CD4-positive, CD25-positive, alpha-beta regulatory T cell (primary cell): ENCODE results near the gene MIP. TPM values are rescaled to one million over a fixed set of nuclear protein-coding genes. Genes with fewer than 3 reads are reported as not detected.
"Not testable (repeated sequence)": the region's sequence is repeated elsewhere in the genome, so short reads cannot be mapped to it uniquely, and the experiment has no call there.

Source experiments
- ATAC-seq, 2 donors: fragments of 150-1000 bp; cut with Tn5 transposase; one replicate each; pipeline ENCODE4 v1.10.0; 2021; ENCODE audit warnings: low read depth in 2 of 2, moderate number of reproducible peaks in 2 of 2, moderate library complexity in 1 of 2
- DNase-seq, 3 donors: peaks; one replicate each; pipeline versions ENCODE4 v3.0.0 to v3.0.0-alpha.2; 2012 to 2022; ENCODE audit warnings: mixed read lengths in 1 of 3
- H3K27ac ChIP-seq: one replicate; pipeline ENCODE4 v1.7.0; 2013; ENCODE audit warnings: mild to moderate bottlenecking, low read length; ENCODE audit not compliant: insufficient read depth, poor library complexity, severe bottlenecking
- H3K27me3 ChIP-seq: one replicate; pipeline ENCODE4 v1.7.0; 2013; ENCODE audit warnings: low read length; ENCODE audit not compliant: control insufficient read depth, insufficient read depth
- H3K36me3 ChIP-seq: one replicate; pipeline ENCODE4 v1.7.0; 2013; ENCODE audit warnings: mild to moderate bottlenecking, low read length, moderate library complexity; ENCODE audit not compliant: control insufficient read depth, insufficient read depth
- H3K4me1 ChIP-seq: 2 replicates; pipeline ENCODE4 v1.7.0; 2013; ENCODE audit warnings: mild to moderate bottlenecking, low read length; ENCODE audit not compliant: insufficient read depth, control insufficient read depth, poor library complexity, severe bottlenecking
- H3K4me3 ChIP-seq: one replicate; pipeline ENCODE4 v1.7.0; 2013; ENCODE audit warnings: low read depth, mild to moderate bottlenecking, low read length, moderate library complexity
- H3K9me3 ChIP-seq, 2 experiments: 1 replicate in 1 of 2; 2 replicates in 1 of 2; pipeline ENCODE4 v1.7.0; 2013; ENCODE audit warnings: low read length in 2 of 2, mild to moderate bottlenecking in 1 of 2, moderate library complexity in 1 of 2; ENCODE audit not compliant: control insufficient read depth in 2 of 2
- H3K27ac Mint-ChIP-seq, 3 donors: one replicate each; pipeline ENCODE4 v1.8.0; 2020 to 2022; ENCODE audit warnings: mild to moderate bottlenecking in 3 of 3, mixed read lengths in 3 of 3, moderate library complexity in 2 of 3
- H3K27me3 Mint-ChIP-seq: one replicate; pipeline ENCODE4 v1.8.0; 2022; ENCODE audit warnings: mild to moderate bottlenecking, mixed read lengths
- H3K36me3 Mint-ChIP-seq: one replicate; pipeline ENCODE4 v1.8.0; 2020; ENCODE audit warnings: mixed read lengths
- H3K4me1 Mint-ChIP-seq, 4 donors: one replicate each; pipeline ENCODE4 v1.8.0; 2020 to 2022; ENCODE audit warnings: mixed read lengths in 4 of 4, mild to moderate bottlenecking in 1 of 4
- H3K4me3 Mint-ChIP-seq, 4 donors: one replicate each; pipeline ENCODE4 v1.8.0; 2020 to 2022; ENCODE audit warnings: mild to moderate bottlenecking in 4 of 4, mixed read lengths in 4 of 4, moderate library complexity in 3 of 4
- H3K9me3 Mint-ChIP-seq, 7 donors: one replicate each; pipeline ENCODE4 v1.8.0; 2020 to 2022; ENCODE audit warnings: mixed read lengths in 7 of 7, mild to moderate bottlenecking in 3 of 7, moderate library complexity in 2 of 7
- polyA plus RNA-seq, 4 donors: library from polyadenylated mRNA; unstranded; fragments of 300-500 nt; fragmentation: Illumina TruSeq; gene quantifications; one replicate each; pipeline ENCODE4 v1.2.3, GENCODE V29; 2021
- total RNA-seq: library from RNA; stranded (reverse); gene quantifications from one replicate; pipeline ENCODE4 v1.2.3, GENCODE V29; 2022

Gene MIP
- total and polyA plus RNA-seq, 5 donors from 2014 or later, result 0.07 to 0.24 (median 0.09) TPM; not detected in 2

DNA sequence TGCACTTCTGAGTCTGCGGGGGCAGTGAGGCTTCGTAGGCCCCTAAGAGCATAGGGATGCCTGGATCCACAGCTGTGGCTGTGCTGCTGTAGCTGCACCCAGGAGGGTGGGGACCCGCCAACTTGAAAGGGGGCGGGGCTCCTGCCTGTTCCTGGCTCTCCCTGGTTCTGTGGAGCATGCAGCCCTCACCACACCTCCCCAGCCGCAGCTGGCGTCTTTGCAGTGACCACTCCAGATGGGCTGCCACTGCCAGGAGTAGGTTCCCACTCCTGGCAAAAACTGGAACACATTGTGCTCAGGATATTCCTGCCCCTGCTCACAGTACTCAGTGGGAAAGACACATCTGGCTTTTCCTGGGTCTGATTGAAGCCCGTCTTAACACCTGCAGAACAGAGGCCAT lies 41.1 kb downstream of the MIP start:
- Histone ChIP-seq H3K27ac (no peak overlapping the region), H3K4me3 (no peak overlapping the region), H3K36me3 (peaks cover 8% of the 10 kb centered on the region), H3K9me3 (no peaks in the 10 kb centered on the region), H3K4me1 (no peaks in the 10 kb centered on the region), H3K27me3 (no peaks in the 10 kb centered on the region)
- DNase-seq (no peak), ATAC-seq (no peak)
- Mint-ChIP-seq H3K27ac (peak overlapping the region in 1 of 3 donors; percentile 59), H3K4me1 (peaks cover 0 to 9% (median 0%) of the 10 kb centered on the region in 4 donors), H3K9me3 (no peaks in the 10 kb centered on the region), H3K27me3 (no peaks in the 10 kb centered on the region), H3K36me3 (peaks cover 8% of the 10 kb centered on the region), H3K4me3 (no peak overlapping the region)

- H3K4me3 ChIP-seq, result no peak overlapping the region
- no peaks in the 10 kb centered on the region for H3K9me3 ChIP-seq
- no peak overlapping the region for H3K27ac ChIP-seq
- H3K4me1 Mint-ChIP-seq, result peaks cover 0 to 9% (median 0%) of the 10 kb centered on the region in 4 donors
- DNase-seq (no peak), ATAC-seq (no peak)
- peaks cover 2% of the 10 kb centered on the region for H3K36me3 Mint-ChIP-seq
- H3K27me3 Mint-ChIP-seq, result no peaks in the 10 kb centered on the region
- H3K4me1 ChIP-seq, result no peaks in the 10 kb centered on the region
- H3K27me3 ChIP-seq, result no peaks in the 10 kb centered on the region
- H3K27ac Mint-ChIP-seq, result no peak overlapping the region
- H3K36me3 ChIP-seq, result no peaks in the 10 kb centered on the region
- H3K9me3 Mint-ChIP-seq, result no peaks in the 10 kb centered on the region
- H3K4me3 Mint-ChIP-seq, result no peak overlapping the region
These were observed 42.4 kb downstream of the MIP start for GRCh38 chr12:56411781-56412639.

DNA sequence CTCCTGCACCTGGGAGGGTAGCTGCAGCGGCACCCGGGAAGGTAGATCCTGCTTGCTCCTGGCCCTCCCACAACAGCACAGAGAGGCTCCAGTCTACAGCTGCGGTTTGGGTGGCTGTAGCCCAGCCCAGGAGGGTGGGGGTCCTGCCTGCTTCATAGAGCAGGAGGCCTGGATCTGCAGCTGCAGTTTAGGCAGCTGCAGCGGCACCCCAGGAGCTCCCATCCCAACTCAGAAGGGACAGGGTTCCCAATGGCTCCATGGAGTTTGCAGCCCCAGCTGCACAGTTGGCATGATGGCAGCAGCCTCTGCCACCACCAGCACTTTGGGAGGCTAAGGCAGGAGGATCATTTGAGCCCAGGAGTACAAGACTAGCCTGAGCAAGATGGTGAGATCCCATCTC lies 43.7 kb downstream of the MIP start:
- no peak overlapping the region for H3K27ac Mint-ChIP-seq
- no peak overlapping the region for H3K27ac ChIP-seq
- no peaks in the 10 kb centered on the region for H3K9me3 Mint-ChIP-seq
- H3K36me3 ChIP-seq, result no peaks in the 10 kb centered on the region
- H3K36me3 Mint-ChIP-seq, result no peaks in the 10 kb centered on the region
- H3K9me3 ChIP-seq, result no peaks in the 10 kb centered on the region
- no peaks in the 10 kb centered on the region for H3K27me3 ChIP-seq
- H3K27me3 Mint-ChIP-seq, result no peaks in the 10 kb centered on the region
- no peak overlapping the region for H3K4me3 Mint-ChIP-seq
- peaks cover 0 to 9% (median 0%) of the 10 kb centered on the region in 4 donors for H3K4me1 Mint-ChIP-seq
- no peak for ATAC-seq
- no peaks in the 10 kb centered on the region for H3K4me1 ChIP-seq
- H3K4me3 ChIP-seq, result no peak overlapping the region
- DNase-seq, result no peak

DNA sequence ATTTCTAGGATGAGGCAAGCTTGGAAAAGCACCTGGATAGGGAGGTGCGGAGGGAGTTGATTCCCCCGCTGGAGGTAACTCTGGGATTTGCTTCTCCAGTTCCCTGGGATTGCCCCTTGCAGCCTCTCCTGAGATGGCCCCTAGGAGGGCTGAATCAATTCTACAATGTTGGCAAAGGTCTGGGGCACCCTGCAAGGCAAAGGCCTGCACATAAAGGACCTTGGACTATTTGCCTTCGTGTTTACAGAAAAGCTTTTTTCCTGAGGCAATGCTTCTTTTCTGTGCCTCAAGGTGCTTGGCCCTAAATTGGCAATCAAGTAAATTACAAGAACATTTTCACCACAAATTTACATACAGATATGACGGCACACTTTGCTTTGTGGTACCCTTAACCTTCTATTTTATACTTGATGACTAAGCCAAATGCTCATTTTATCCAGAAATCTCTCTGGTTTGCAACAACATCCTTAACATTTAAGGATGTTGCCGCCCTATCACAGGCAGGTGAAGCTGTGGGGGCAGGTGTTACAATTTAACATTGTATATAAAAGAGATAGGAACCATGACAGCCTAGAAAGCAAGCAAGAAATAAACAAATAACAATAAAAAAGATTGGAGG lies 45.5 kb downstream of the MIP start:
- H3K4me1 ChIP-seq, result no peaks in the 10 kb centered on the region
- H3K27ac Mint-ChIP-seq, result no peak overlapping the region
- H3K27me3 ChIP-seq, result no peaks in the 10 kb centered on the region
- DNase-seq (peak in 2 of 3 donors; percentile 8 to 67), ATAC-seq (peak; percentile 63 to 65)
- H3K27ac ChIP-seq, result no peak overlapping the region
- H3K9me3 ChIP-seq, result no peaks in the 10 kb centered on the region
- H3K4me1 Mint-ChIP-seq, result peaks cover 0 to 9% (median 0%) of the 10 kb centered on the region in 4 donors
- H3K27me3 Mint-ChIP-seq, result no peaks in the 10 kb centered on the region
- no peak overlapping the region for H3K4me3 Mint-ChIP-seq
- H3K9me3 Mint-ChIP-seq, result no peaks in the 10 kb centered on the region
- no peak overlapping the region for H3K4me3 ChIP-seq
- H3K36me3 ChIP-seq, result no peaks in the 10 kb centered on the region
- no peaks in the 10 kb centered on the region for H3K36me3 Mint-ChIP-seq

- not testable (repeated sequence) for H3K4me1 ChIP-seq, H3K4me1 Mint-ChIP-seq, H3K36me3 ChIP-seq, ATAC-seq, H3K4me3 Mint-ChIP-seq, H3K9me3 Mint-ChIP-seq, H3K27me3 Mint-ChIP-seq, H3K27ac ChIP-seq, H3K4me3 ChIP-seq, H3K27me3 ChIP-seq, H3K27ac Mint-ChIP-seq, H3K9me3 ChIP-seq, H3K36me3 Mint-ChIP-seq, DNase-seq
These were observed 50.2 kb downstream of the MIP start for GRCh38 chr12:56404227-56404626.

DNA sequence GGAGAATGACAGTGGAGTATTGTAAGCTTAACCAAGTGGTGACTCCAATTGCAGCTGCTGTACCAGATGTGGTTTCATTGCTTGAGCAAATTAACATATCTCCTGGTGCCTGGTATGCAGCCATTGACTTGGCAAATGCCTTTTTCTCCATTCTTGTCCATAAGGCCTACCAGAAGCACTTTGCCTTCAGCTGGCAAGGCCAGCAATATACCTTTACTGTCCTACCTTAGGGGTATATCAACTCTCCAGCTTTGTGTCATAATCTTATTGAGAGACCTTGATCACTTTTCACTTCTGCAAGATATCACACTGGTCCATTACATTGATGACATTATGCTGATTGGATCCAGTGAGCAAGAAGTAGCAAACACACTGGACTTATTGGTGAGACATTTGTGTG lies 52.8 kb downstream of the MIP start:
- not testable (repeated sequence) for H3K36me3 ChIP-seq, H3K27ac ChIP-seq, DNase-seq, H3K4me3 Mint-ChIP-seq, H3K27me3 ChIP-seq, H3K4me1 ChIP-seq, ATAC-seq, H3K27me3 Mint-ChIP-seq, H3K36me3 Mint-ChIP-seq, H3K9me3 ChIP-seq, H3K4me3 ChIP-seq, H3K4me1 Mint-ChIP-seq, H3K27ac Mint-ChIP-seq
- H3K9me3 Mint-ChIP-seq, result peaks cover 0 to 19% (median 2%) of the 10 kb centered on the region in 7 donors

DNA sequence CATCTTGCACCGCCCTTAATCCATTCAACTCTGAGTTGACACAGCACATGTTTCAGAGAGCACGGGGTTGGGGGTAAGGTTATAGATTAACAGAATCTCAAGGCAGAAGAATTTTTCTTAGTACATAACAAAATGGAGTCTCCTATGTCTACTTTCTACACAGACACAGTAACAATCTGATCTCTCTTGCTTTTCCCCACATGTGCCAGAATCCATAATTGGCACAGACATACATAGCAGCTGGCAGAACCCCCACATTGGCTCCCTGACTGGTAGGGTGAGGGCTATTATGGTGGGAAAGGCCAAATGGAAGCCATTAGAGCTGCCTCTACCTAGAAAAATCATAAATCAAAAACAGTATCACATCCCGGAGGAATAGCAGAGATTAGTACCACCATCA lies 53.3 kb downstream of the MIP start:
- H3K27me3 ChIP-seq, H3K36me3 Mint-ChIP-seq, H3K27me3 Mint-ChIP-seq, H3K4me3 Mint-ChIP-seq, H3K4me3 ChIP-seq, H3K27ac ChIP-seq, DNase-seq, ATAC-seq, H3K36me3 ChIP-seq, H3K9me3 ChIP-seq, H3K4me1 Mint-ChIP-seq, H3K4me1 ChIP-seq, H3K27ac Mint-ChIP-seq: not testable (repeated sequence)
- peaks cover 0 to 19% (median 2%) of the 10 kb centered on the region in 7 donors for H3K9me3 Mint-ChIP-seq
